HFF-Myc (cell line): ENCODE results near the gene FCHSD2.

Experiments used
- DNase-seq: peaks from one replicate; pipeline ENCODE4 v3.0.0-alpha.2; 2011; ENCODE audit warnings: low read depth; ENCODE audit errors: extremely low read depth
- H3K4me3 ChIP-seq: replicated peaks from 2 replicates; pipeline ENCODE4 v1.5.1; 2011; ENCODE audit warnings: low read depth, mild to moderate bottlenecking, control low read depth, low read length
- TF ChIP-seq, protein P1 (sequence below): IDR thresholded peaks from 2 replicates; pipeline ENCODE4 v1.5.1; 2012; ENCODE audit warnings: mild to moderate bottlenecking, low read depth, low read length, control low read depth; ENCODE audit errors: missing control alignments

Gene FCHSD2

DNA sequence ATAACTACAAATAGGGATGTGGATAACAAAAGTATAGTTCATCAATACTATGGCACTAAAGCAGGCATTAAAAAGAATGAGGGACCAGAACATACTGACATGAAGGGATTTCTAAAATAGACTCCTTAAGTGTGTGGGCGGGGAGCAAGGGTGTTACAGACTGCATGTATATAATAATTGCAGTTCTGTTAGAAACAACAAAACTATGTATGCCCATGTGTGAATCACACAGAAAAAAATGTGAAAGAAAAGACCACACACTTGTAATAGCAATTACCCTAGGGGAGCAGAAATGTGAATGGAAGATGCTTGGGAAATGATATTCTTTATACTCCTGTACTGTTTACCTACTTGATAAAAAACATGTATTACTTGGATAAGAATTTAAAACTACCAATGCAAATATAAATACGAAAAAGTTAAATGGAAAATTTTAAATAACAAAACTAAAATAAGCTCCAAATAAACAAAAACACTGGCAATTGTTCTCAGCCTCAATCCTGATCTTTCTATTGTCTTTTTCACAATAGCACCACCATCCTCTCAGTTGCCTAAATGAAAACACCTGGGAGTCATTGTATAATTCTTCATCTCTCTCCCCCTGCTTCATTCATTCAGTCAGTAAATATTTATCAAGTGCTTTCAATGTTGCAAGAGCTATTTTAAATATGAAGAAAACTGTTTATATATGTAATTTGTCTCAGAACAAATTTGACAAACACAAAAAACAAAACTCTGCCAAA, 129.8 kb downstream of the FCHSD2 start:
- DNase-seq = no peak
- TF ChIP-seq, protein P1, sequence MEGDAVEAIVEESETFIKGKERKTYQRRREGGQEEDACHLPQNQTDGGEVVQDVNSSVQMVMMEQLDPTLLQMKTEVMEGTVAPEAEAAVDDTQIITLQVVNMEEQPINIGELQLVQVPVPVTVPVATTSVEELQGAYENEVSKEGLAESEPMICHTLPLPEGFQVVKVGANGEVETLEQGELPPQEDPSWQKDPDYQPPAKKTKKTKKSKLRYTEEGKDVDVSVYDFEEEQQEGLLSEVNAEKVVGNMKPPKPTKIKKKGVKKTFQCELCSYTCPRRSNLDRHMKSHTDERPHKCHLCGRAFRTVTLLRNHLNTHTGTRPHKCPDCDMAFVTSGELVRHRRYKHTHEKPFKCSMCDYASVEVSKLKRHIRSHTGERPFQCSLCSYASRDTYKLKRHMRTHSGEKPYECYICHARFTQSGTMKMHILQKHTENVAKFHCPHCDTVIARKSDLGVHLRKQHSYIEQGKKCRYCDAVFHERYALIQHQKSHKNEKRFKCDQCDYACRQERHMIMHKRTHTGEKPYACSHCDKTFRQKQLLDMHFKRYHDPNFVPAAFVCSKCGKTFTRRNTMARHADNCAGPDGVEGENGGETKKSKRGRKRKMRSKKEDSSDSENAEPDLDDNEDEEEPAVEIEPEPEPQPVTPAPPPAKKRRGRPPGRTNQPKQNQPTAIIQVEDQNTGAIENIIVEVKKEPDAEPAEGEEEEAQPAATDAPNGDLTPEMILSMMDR = no peak
- no peak overlapping the region for H3K4me3 ChIP-seq

DNA sequence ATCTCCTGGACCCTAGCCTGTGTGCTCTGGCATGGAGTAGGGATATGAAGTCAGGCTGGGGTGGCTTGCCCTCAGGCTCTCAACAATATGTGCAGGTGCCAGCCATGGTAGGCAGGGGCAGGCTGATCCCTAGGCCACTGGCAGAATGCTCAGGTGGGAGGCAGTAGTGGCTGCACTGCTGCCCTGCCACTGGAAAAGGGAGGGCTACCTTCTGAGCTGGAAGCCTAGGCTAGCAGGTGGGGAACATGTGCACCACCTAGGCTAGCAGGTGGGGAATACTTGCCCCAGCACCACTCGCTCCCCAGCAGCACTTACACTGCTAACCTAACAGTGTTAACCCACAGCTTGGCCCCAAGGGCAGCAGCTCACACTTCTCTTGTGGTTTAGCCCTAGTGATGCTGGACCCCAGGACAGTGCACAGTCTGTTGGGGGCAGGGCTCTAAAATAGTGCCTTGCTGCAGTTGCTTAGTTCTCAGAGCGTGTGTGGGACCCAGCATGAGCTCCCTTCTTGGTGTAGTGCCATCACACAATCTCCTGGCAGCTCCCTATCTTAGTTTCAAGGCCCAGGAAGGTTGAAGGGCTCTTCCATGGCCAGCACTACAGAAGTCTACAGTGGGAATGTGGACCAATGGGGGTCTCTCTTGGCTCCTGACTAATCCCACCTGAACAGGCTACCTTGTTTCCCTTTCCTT, 130.8 kb downstream of the FCHSD2 start:
- DNase-seq = no peak
- TF ChIP-seq, protein P1 = no peak
- H3K4me3 ChIP-seq = no peak overlapping the region

DNA sequence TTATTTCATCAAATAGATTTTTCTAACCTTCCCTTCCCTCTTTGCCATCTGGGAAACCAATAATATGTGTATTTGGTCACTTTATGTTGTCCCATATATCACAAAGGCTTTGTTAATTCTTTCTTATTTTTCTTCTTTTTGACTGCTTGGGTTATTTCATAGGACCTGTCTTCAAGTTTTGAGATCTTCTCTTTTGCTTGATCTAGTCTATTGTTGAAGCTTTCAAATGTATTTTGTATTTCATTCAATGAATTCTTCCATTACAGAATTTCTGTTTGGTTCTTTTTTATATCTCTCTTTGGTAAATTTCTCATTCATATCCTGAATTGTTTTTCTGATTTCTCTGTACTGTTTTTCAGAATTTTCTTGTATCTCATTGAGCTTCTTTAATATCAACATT, 132.1 kb downstream of the FCHSD2 start:
- H3K4me3 ChIP-seq = no peak overlapping the region
- TF ChIP-seq, protein P1 = no peak
- no peak for DNase-seq

DNA sequence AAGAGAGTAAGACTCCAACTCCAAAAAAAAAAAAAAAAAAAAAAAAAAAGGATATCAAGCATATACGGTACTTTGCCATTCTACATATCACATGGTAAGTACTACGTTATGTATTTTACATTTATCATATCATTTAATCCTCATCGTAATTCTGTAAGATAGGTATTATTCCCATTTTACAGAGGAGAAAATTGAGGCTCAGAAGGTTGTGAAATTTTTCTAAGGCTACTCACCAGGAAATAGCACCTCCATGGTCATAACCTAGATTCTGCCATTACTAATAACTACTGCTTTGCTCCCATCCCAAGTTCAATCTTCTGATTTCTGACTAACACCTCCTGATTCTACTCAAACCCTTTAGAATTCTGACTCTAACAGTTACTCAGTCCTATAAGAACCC, 138.0 kb downstream of the FCHSD2 start:
- TF ChIP-seq, protein P1 = no peak
- H3K4me3 ChIP-seq = no peak overlapping the region
- DNase-seq = no peak

DNA sequence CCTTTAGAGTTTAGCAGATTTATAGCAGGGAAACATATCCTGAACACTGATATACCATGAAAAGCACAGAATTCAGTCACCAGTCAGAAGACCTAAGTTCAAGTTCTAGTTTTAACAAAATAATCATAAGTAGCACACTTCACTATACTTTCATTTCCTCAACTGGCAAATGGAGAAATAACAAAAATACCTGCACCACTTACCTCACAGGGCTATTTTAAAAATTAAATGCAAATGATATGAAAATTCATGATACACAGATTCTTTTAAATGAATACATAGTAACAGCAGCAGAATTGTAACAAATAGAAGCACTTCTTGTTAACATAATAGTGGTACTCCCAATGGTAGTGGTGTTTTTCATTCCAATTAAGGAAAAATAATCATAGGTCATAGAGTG, 139.0 kb downstream of the FCHSD2 start:
- TF ChIP-seq, protein P1 = no peak
- H3K4me3 ChIP-seq = no peak overlapping the region
- DNase-seq = no peak

DNA sequence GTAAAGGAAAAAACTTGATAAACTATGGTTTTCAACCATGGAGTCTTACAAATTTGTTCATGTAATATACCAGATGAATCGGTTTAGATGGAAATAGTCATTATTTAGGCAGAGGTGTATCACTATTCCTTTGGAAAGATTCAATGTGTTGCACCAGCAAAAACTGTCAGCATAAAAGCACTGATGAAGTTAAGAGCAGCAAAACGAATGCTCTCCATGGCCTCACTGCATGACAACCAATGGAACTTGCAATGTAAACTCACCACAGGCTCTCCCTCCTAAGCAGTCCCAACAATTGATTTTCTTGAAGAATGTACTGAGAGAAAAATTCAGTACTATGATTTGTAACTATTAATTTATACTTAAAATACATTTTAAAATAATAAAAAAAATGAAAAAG, 139.9 kb downstream of the FCHSD2 start:
- no peak overlapping the region for H3K4me3 ChIP-seq

More for the DNA sequence above, 139.9 kb downstream of the FCHSD2 start:
- TF ChIP-seq, protein P1 = no peak
- DNase-seq = no peak
